Measurements from ENCODE around the gene EIF2S2.

The EIF2S2 gene

GRCh38 chr20:34070859-34071258 lies 41.2 kb downstream of the EIF2S2 start:
- TF ChIP-seq ESRRG (CRISPR knock-in tag; IDR thresholded peaks at IDR 0.05) (no peak), ZNF565 (CRISPR knock-in tag; conservative IDR thresholded peaks at IDR 0.05; ENCODE audit: low read depth) (no peak), ZC3H10 (CRISPR knock-in tag; IDR thresholded peaks at IDR 0.05) (no peak), TSHZ2 (CRISPR knock-in tag; IDR thresholded peaks at IDR 0.05) (no peak), ZNF8 (CRISPR knock-in tag; IDR thresholded peaks at IDR 0.05) (no peak), PPARA (CRISPR knock-in tag; IDR thresholded peaks at IDR 0.05; ENCODE audit: borderline replicate concordance) (no peak), CREB5 (CRISPR knock-in tag; IDR thresholded peaks at IDR 0.05; ENCODE audit: low read depth) (no peak), OSR1 (CRISPR knock-in tag; IDR thresholded peaks at IDR 0.05) (no peak)
- no peak for ATAC-seq

- no peak for TF ChIP-seq ZFP30 (CRISPR knock-in tag; IDR thresholded peaks at IDR 0.05)
- TF ChIP-seq ISL1 (CRISPR knock-in tag; IDR thresholded peaks at IDR 0.05), result no peak
- no peak for TF ChIP-seq CSDC2 (CRISPR knock-in tag; IDR thresholded peaks at IDR 0.05)
- TF ChIP-seq ZNF565 (CRISPR knock-in tag; conservative IDR thresholded peaks at IDR 0.05; ENCODE audit: low read depth), result no peak
- TF ChIP-seq ZFP3 (CRISPR knock-in tag; IDR thresholded peaks at IDR 0.05), result no peak
- TF ChIP-seq TSHZ2 (CRISPR knock-in tag; IDR thresholded peaks at IDR 0.05), result no peak
- no peak for TF ChIP-seq BACH2 (CRISPR knock-in tag; IDR thresholded peaks at IDR 0.05; ENCODE audit: borderline replicate concordance)
- no peak for TF ChIP-seq ZNF8 (CRISPR knock-in tag; IDR thresholded peaks at IDR 0.05)
- no peak for TF ChIP-seq TOX (CRISPR knock-in tag; IDR thresholded peaks at IDR 0.05; ENCODE audit: borderline replicate concordance)
- TF ChIP-seq GLIS3 (CRISPR knock-in tag; IDR thresholded peaks at IDR 0.05), result no peak
- no peak for TF ChIP-seq POU6F1 (CRISPR knock-in tag; IDR thresholded peaks at IDR 0.05; ENCODE audit: borderline replicate concordance, low read depth)
- no peak for TF ChIP-seq TCF4 (CRISPR knock-in tag; IDR thresholded peaks at IDR 0.05; ENCODE audit: borderline replicate concordance)
- TF ChIP-seq SNAI2 (CRISPR knock-in tag; IDR thresholded peaks at IDR 0.05), result no peak
- no peak for TF ChIP-seq ARNTL (CRISPR knock-in tag; IDR thresholded peaks at IDR 0.05; ENCODE audit: borderline replicate concordance, low read depth)
- TF ChIP-seq PATZ1 (CRISPR knock-in tag; IDR thresholded peaks at IDR 0.05; ENCODE audit: borderline replicate concordance), result no peak
- ATAC-seq, result no peak
Measured at GRCh38 chr20:34070079-34070439, 42.0 kb downstream of the EIF2S2 start.

Measured in SK-N-SH treated with all-trans-retinoic acid at 6 μM for 48 hours (cell line).